Activated naive CD4-positive, alpha-beta T cell treated with anti-CD3 and anti-CD28 coated beads for 36 hours (primary cell): ENCODE measurements around the gene MSANTD2. TPM values are rescaled to one million over a fixed set of nuclear protein-coding genes. Genes with fewer than 3 reads are reported as not detected.

Experiments used
- CTCF ChIA-PET: fragments of 350-600 bp; sonication (Branson Sonifier 250); formaldehyde crosslinking; loops from one replicate; lab custom pipeline; 2021; ENCODE audit warnings: antibody characterized with exemption; lab: Charles Lee
- DNase-seq: peaks from one replicate; pipeline ENCODE4 v3.0.0-alpha.2; 2020
- H3K27ac Mint-ChIP-seq: one replicate; pipeline ENCODE4 v1.8.0; 2021; ENCODE audit warnings: mild to moderate bottlenecking, mixed read lengths
- H3K27me3 Mint-ChIP-seq: one replicate; pipeline ENCODE4 v1.8.0; 2021; ENCODE audit warnings: low read depth, mixed read lengths
- H3K36me3 Mint-ChIP-seq: one replicate; pipeline ENCODE4 v1.8.0; 2021; ENCODE audit warnings: low read depth, mixed read lengths
- H3K4me1 Mint-ChIP-seq: one replicate; pipeline ENCODE4 v1.8.0; 2021; ENCODE audit warnings: low read depth, mixed read lengths
- H3K4me3 Mint-ChIP-seq: one replicate; pipeline ENCODE4 v1.8.0; 2021; ENCODE audit warnings: mild to moderate bottlenecking, moderate library complexity, mixed read lengths
- H3K9me3 Mint-ChIP-seq: one replicate; pipeline ENCODE4 v1.8.0; 2021; ENCODE audit warnings: mixed read lengths
- intact Hi-C: fragments of 100-400 bp; cut with micrococcal nuclease; formaldehyde crosslinking; loops from one replicate; pipeline ENCODE4 v1.15.1; 2023
- total RNA-seq, 2 experiments: library from RNA; stranded (reverse); gene quantifications; one replicate each; pipeline ENCODE4 v1.2.3, GENCODE V29; 2021

MSANTD2 gene
- total RNA-seq, 2 experiments from 2014 or later: 3.8 to 4.2 TPM

DNA sequence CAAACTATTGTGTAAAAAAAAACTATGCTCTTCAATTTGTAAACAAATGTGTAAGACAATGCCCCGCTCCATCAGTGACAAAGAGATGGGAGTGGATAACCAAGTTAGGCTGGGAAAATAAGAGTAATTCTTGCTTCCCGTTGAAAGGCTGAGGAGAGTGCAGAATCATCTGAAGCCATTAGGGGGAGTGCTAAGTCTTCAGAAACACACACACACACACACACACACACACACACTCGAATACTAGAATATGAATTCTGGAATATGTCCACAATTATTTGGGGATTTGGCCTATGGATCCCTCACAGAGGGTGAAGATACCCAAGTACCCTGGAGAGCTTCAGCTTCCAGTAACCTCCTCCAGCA lies 37.3 kb upstream of the MSANTD2 start:
- Mint-ChIP-seq H3K36me3 (no peaks in the 10 kb centered on the region), H3K4me1 (peaks cover 20% of the 10 kb centered on the region), H3K9me3 (no peaks in the 10 kb centered on the region), H3K4me3 (no peak overlapping the region), H3K27me3 (peaks cover 54% of the 10 kb centered on the region), H3K27ac (no peak overlapping the region)
- DNase-seq: peak; percentile 20
- intact Hi-C loops: loop anchor here (1.0 to 2.0 kb wide), 15 partner anchors 29 to 511 kb away; partner anchors contain the start of genes CCDC15, SIAE and SPA17
- CTCF ChIA-PET: interaction anchor here (0.6 to 6.2 kb wide), 27 partner anchors 25 to 426 kb away, joined by 3 to 68 read pairs (median 4); partner anchors contain the start of genes ESAM, MSANTD2, ROBO3 and SIAE

- CTCF ChIA-PET: interaction anchor here (1.0 to 5.2 kb wide), 12 partner anchors 21 to 306 kb away, joined by 3 to 68 read pairs (median 6); no protein-coding TSS in a partner anchor
- no peaks in the 10 kb centered on the region for H3K36me3 Mint-ChIP-seq
- no peak overlapping the region for H3K27ac Mint-ChIP-seq
- peaks cover 20% of the 10 kb centered on the region for H3K4me1 Mint-ChIP-seq
- peaks cover 39% of the 10 kb centered on the region for H3K27me3 Mint-ChIP-seq
- no peaks in the 10 kb centered on the region for H3K9me3 Mint-ChIP-seq
- intact Hi-C loops: loop anchor here (2.0 kb wide), 3 partner anchors 41 to 433 kb away; no protein-coding TSS in a partner anchor
- no peak overlapping the region for H3K4me3 Mint-ChIP-seq
- DNase-seq: no peak
Measured at GRCh38 chr11:124835918-124836317, 35.7 kb upstream of the MSANTD2 start.

DNA sequence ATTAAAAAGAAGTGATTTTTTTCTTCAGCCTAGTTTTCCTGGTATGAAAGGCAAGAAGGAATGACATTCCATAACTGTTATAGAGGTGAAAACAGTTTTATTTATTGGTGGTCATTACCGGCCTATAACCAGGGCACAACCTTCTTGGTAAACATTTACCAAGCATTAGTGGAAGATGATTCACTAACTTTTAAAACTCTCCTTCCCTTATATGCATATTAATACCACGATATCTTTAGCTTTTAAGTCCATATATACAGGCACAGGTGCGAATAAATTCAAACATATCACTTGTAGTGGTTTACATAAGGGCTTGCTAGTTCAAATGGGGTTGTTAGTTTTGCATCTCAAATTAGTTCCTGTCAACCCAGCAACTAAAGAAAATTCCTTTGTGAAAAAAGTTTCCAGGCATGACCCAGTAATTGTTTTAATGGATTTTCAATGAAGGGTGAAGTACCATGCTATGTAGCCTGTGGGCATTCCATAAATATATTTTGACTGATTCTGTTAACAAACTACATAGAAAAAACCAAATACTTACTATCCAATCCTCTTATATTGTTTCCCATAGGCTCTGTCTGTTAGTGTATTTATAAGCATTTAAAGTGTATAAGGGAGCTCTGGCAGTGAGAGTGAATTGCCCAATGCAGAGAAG lies 34.4 kb upstream of the MSANTD2 start:
- H3K4me3 Mint-ChIP-seq: no peak overlapping the region
- CTCF ChIA-PET: interaction anchor here (0.6 to 5.2 kb wide), 5 partner anchors 32 to 190 kb away, joined by 3 to 68 read pairs (median 9); no protein-coding TSS in a partner anchor
- peaks cover 14% of the 10 kb centered on the region for H3K4me1 Mint-ChIP-seq
- H3K36me3 Mint-ChIP-seq: no peaks in the 10 kb centered on the region
- intact Hi-C loops: no loop called here
- no peaks in the 10 kb centered on the region for H3K9me3 Mint-ChIP-seq
- no peak overlapping the region for H3K27ac Mint-ChIP-seq
- peaks cover 29% of the 10 kb centered on the region for H3K27me3 Mint-ChIP-seq
- no peak for DNase-seq

DNA sequence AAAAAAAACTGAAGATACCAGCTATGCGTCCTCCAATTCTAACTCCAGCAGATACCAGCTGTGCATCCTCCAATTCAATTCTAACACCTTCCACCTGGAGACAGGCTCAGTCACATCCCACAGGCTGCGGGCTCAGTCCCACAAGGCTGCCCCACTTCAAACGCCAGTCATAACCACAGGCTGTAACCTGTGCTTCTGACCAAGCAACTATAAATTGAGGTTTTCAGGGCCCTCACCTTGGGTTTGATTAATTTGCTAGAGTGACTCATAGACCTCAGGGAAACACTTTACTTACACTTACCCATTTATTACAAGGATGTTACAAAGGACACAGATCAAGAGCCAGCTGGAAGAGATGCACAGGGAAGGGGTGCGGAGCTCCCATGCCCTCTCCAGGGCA lies 32.4 kb upstream of the MSANTD2 start:
- H3K27me3 Mint-ChIP-seq: peaks cover 14% of the 10 kb centered on the region
- intact Hi-C loops: no loop called here
- no peak overlapping the region for H3K27ac Mint-ChIP-seq
- no peaks in the 10 kb centered on the region for H3K9me3 Mint-ChIP-seq
- no peak overlapping the region for H3K4me3 Mint-ChIP-seq
- H3K4me1 Mint-ChIP-seq: peaks cover 11% of the 10 kb centered on the region
- no peak for DNase-seq
- no peaks in the 10 kb centered on the region for H3K36me3 Mint-ChIP-seq
- CTCF ChIA-PET: interaction anchor here (0.7 to 2.4 kb wide), 7 partner anchors 34 to 76 kb away, joined by 3 to 9 read pairs (median 3); no protein-coding TSS in a partner anchor

DNA sequence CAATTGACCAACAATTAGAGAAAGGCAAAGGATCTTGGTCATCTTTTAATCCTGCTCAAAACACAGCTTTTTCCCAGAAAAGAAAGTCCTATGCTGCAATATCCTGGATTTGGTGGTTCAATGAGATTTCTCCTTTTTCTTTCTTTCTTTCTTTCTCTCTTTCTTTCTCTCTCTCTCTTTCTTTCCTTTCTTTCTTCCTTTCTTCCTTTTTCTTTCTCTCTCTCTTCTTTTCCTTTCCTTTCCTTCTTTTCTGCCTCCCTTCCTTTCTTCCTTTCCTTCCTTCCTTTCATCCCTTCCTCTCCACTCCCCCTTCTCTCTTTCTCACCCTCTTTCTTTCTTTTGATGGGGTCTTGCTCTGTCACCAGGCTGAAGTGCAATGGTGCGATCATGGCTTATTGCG lies 31.7 kb upstream of the MSANTD2 start:
- intact Hi-C loops: no loop called here
- CTCF ChIA-PET: interaction anchor here (1.4 to 1.5 kb wide), 2 partner anchors 38 to 75 kb away, joined by 3 to 4 read pairs; no protein-coding TSS in a partner anchor
- DNase-seq: no peak
- Mint-ChIP-seq H3K27me3 (peaks cover 10% of the 10 kb centered on the region), H3K36me3 (no peaks in the 10 kb centered on the region), H3K9me3 (no peaks in the 10 kb centered on the region), H3K4me1 (peaks cover 6% of the 10 kb centered on the region), H3K27ac (no peak overlapping the region), H3K4me3 (no peak overlapping the region)

DNA sequence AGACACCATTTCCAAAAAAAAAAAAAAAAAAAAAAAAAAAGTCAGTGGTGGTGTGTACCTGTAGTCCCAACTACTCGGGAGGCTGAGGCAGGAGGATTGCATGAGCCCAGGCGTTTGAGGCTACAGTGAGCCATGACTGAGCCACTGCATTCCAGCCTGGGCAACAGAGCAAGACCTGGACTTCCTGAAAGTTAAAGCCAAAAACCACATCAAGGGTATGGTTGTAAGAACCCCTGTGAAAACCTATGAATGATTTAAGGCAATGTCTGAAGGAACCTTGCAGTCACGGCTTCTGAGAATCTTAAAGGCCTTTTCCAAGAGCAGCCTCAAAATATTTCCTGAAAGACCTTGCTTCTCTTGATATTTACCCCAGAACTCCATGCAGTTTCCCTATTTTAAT lies 30.5 kb upstream of the MSANTD2 start:
- intact Hi-C loops: no loop called here
- Mint-ChIP-seq H3K36me3 (no peaks in the 10 kb centered on the region), H3K27ac (no peak overlapping the region), H3K27me3 (peaks cover 6% of the 10 kb centered on the region), H3K9me3 (no peaks in the 10 kb centered on the region), H3K4me1 (no peaks in the 10 kb centered on the region), H3K4me3 (no peak overlapping the region)
- DNase-seq: no peak
- CTCF ChIA-PET: interaction anchor here (0.7 kb wide), 1 partner anchor 26 kb away, joined by 3 read pairs; no protein-coding TSS in a partner anchor

GRCh38 chr11:124829986-124830385 lies 29.8 kb upstream of the MSANTD2 start:
- Mint-ChIP-seq H3K4me3 (no peak overlapping the region), H3K4me1 (no peaks in the 10 kb centered on the region), H3K27ac (no peak overlapping the region), H3K36me3 (no peaks in the 10 kb centered on the region), H3K9me3 (no peaks in the 10 kb centered on the region), H3K27me3 (peaks cover 6% of the 10 kb centered on the region)
- DNase-seq: no peak
- CTCF ChIA-PET: interaction anchor here (0.7 kb wide), 1 partner anchor 26 kb away, joined by 3 read pairs; no protein-coding TSS in a partner anchor
- intact Hi-C loops: no loop called here

GRCh38 chr11:124825876-124826275 lies 25.7 kb upstream of the MSANTD2 start:
- H3K36me3 Mint-ChIP-seq: no peaks in the 10 kb centered on the region
- CTCF ChIA-PET: no interaction called here
- peaks cover 9% of the 10 kb centered on the region for H3K27me3 Mint-ChIP-seq
- H3K27ac Mint-ChIP-seq: no peak overlapping the region
- H3K4me1 Mint-ChIP-seq: no peaks in the 10 kb centered on the region
- H3K9me3 Mint-ChIP-seq: no peaks in the 10 kb centered on the region
- DNase-seq: no peak
- intact Hi-C loops: no loop called here
- no peak overlapping the region for H3K4me3 Mint-ChIP-seq

- Mint-ChIP-seq H3K9me3 (no peaks in the 10 kb centered on the region), H3K36me3 (no peaks in the 10 kb centered on the region), H3K4me1 (no peaks in the 10 kb centered on the region), H3K27me3 (peaks cover 18% of the 10 kb centered on the region), H3K4me3 (no peak overlapping the region), H3K27ac (no peak overlapping the region)
- intact Hi-C loops: no loop called here
- DNase-seq: no peak
- CTCF ChIA-PET: no interaction called here
Measured at GRCh38 chr11:124823512-124824376, 23.5 kb upstream of the MSANTD2 start.

DNA sequence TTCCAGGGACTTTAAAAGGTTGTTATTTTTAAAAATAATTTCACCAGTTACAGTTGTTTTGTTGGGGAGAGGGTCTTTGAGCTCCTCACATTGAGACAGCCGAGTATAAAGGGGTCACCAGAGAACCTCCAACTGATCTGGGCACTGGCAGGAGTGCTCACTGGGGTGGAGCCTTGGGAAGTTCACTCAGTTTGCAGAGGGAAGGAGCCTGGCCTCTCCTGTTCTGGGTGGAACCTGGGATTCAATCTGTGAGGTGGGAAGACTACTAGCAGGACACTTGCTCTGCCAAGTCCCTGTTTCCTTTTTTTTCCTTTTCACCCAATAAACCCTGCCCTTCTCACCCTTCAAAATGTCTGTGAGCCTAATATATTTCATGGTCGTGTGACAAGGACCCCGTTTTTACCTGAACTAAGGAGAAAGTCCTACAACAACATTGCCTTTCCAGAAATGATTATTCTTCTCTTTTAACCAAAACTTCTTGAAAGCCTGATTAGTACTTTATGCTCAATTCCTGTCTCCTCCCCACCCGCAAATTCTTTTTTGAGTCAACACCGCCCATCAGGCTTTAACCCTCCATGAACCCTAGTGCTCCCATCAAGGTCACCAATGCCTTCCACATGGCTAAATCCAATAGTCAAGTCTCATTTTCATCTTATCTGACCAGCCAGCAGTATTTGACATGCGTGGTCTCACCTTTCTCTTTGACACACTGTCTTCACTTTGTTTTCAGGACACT lies 22.0 kb upstream of the MSANTD2 start:
- Mint-ChIP-seq H3K9me3 (no peaks in the 10 kb centered on the region), H3K27ac (no peak overlapping the region), H3K27me3 (peaks cover 31% of the 10 kb centered on the region), H3K36me3 (no peaks in the 10 kb centered on the region), H3K4me3 (no peak overlapping the region), H3K4me1 (no peaks in the 10 kb centered on the region)
- CTCF ChIA-PET: no interaction called here
- DNase-seq: no peak
- intact Hi-C loops: no loop called here

GRCh38 chr11:124817036-124817435 lies 16.8 kb upstream of the MSANTD2 start:
- H3K4me1 Mint-ChIP-seq: peaks cover 2% of the 10 kb centered on the region
- no peak overlapping the region for H3K4me3 Mint-ChIP-seq
- peaks cover 48% of the 10 kb centered on the region for H3K27me3 Mint-ChIP-seq
- intact Hi-C loops: no loop called here
- no peak for DNase-seq
- no peaks in the 10 kb centered on the region for H3K36me3 Mint-ChIP-seq
- no peaks in the 10 kb centered on the region for H3K9me3 Mint-ChIP-seq
- CTCF ChIA-PET: no interaction called here
- H3K27ac Mint-ChIP-seq: no peak overlapping the region

GRCh38 chr11:124814739-124815138 lies 14.5 kb upstream of the MSANTD2 start:
- intact Hi-C loops: no loop called here
- no peak for DNase-seq
- Mint-ChIP-seq H3K36me3 (no peaks in the 10 kb centered on the region), H3K4me3 (no peak overlapping the region), H3K9me3 (no peaks in the 10 kb centered on the region), H3K27me3 (peaks cover 46% of the 10 kb centered on the region), H3K4me1 (peaks cover 2% of the 10 kb centered on the region), H3K27ac (no peak overlapping the region)
- CTCF ChIA-PET: interaction anchor here (1.2 to 2.9 kb wide), 4 partner anchors 10 to 146 kb away, joined by 3 to 9 read pairs (median 6); no protein-coding TSS in a partner anchor
